Gastroesophageal sphincter (tissue), 3 donors: ENCODE data around the gene DPF3.

Experiments
- CTCF ChIP-seq, 4 experiments: fragments of 200-600 bp in 2 of 4; fragments of 450-650 bp in 2 of 4; sonication (generic) in 1 of 4; IDR thresholded peaks; one replicate each; pipeline ENCODE4 v1.5.1; 2017 to 2019; ENCODE audit warnings: antibody characterized with exemption in 4 of 4, mild to moderate bottlenecking in 2 of 4, moderate library complexity in 2 of 4
- EP300 ChIP-seq: sonication (generic); formaldehyde crosslinking; IDR thresholded peaks from one replicate; pipeline ENCODE4 v1.6.1; 2017; ENCODE audit warnings: antibody characterized with exemption, mild to moderate bottlenecking
- POLR2A ChIP-seq, 2 donors: fragments of 450-650 bp; IDR thresholded peaks; one replicate each; pipeline ENCODE4 v1.6.1; 2017; ENCODE audit warnings: antibody characterized with exemption in 2 of 2, mild to moderate bottlenecking in 2 of 2, moderate library complexity in 1 of 2

- no peak for TF ChIP-seq POLR2A (IDR thresholded peaks at IDR 0.05)
- TF ChIP-seq CTCF (IDR thresholded peaks at IDR 0.05) = no peak
- TF ChIP-seq EP300 = no peak
Observed at GRCh38 chr14:72780751-72781150, 113.2 kb downstream of the DPF3 start.
